Omental fat pad (tissue), 4 donors: ENCODE measurements around the gene KRTAP25-1. TPM values are rescaled to one million over a fixed set of nuclear protein-coding genes. Genes with fewer than 3 reads are reported as not detected.

ENCODE experiments used
- ATAC-seq: fragments of 150-250 bp; one replicate; pipeline ENCODE4 v1.9.1; 2016; ENCODE audit warnings: mild to moderate bottlenecking, moderate library complexity; ENCODE audit not compliant: low FRiP score
- DNase-seq: peaks from one replicate; pipeline ENCODE4 v3.0.0-alpha.2; 2019; ENCODE audit warnings: low spot score
- CTCF ChIP-seq, 3 donors: fragments of 450-650 bp; IDR thresholded peaks; one replicate each; pipeline ENCODE4 v1.5.1; 2016 to 2017; ENCODE audit warnings: antibody characterized with exemption in 3 of 3, mild to moderate bottlenecking in 3 of 3, moderate library complexity in 2 of 3
- total RNA-seq, 4 donors: library from RNA; depleted of rRNA; stranded (reverse); fragments of >200 nt; gene quantifications; one replicate each; pipeline ENCODE4 v1.1.0, GENCODE V29; 2016

Gene KRTAP25-1
- not detected for total RNA-seq

DNA sequence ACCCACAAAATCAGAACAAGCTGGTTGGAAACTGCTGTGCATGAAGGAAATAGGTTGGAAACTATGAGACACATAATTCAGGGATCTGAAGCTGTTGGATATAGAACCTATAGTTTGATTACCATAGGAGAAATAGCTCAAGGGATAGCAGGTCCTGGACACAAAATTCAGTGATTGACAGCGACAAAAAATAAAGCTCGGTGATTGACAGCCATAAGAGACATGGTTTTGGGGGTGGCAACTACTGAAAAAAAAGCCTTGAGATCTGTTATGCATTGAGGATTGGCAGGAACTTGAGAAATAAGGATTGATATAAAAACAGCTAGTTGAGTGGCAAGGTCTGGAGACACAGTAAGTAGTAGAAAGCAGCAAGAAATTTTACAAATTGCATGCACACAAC is at the start of gene KRTAP25-1:
TSS of gene KRTAP25-1 (minus strand) at position 300 of the 400 bp plus-strand sequence. CDS start at position 276, 24 bp downstream.
- no peak for TF ChIP-seq CTCF (IDR thresholded peaks at IDR 0.05)
- ATAC-seq (no peak), DNase-seq (no peak)

DNA sequence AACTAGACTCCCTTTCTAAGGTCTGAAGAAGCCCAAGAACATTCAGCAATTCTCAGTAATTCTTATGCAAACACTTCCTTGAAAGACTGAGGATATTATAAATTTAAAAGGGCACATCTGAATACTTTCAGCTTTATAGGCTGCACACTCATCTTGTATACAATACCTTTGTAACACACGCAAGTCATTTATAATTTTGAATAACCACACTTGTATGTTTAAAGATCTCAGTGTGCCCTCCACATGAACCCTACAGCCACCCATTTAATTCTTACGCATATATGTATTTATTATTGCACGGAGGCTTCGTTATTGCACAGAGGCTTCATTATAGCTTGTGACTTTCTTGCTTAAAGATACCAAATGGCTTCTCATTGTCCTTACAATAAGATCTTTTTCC is 49.4 kb upstream of the KRTAP25-1 start:
- no peak for ATAC-seq
- TF ChIP-seq CTCF (IDR thresholded peaks at IDR 0.05): no peak
- no peak for DNase-seq

DNA sequence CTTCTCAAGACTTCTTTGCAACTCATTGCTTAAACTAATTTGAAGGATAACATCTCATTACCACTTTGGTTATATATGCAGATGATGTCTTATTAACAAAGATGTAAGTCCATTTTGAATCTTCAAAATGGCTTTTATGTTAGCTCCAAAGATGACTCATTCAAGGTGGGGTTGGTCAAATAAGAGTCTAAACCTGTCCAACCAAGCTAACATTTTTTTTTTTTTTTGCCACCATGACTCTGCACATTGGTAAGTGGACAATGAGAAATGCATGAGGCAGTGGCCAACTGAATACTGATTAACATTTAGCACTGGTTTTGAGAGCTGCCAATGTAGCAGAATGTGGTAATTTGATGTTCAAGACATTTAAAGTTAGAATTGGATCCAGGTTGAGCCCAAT is 48.5 kb upstream of the KRTAP25-1 start:
- DNase-seq (no peak), ATAC-seq (no peak)
- no peak for TF ChIP-seq CTCF (IDR thresholded peaks at IDR 0.05)

- no peak for DNase-seq
- no peak for ATAC-seq
These were observed 48.0 kb upstream of the KRTAP25-1 start, which contains the start of gene KRTAP27-1 for GRCh38 chr21:30337276-30337744. KRTAP27-1 (minus strand) TSS chr21:30337694; CDS start chr21:30337668, 26 bp downstream.

DNA sequence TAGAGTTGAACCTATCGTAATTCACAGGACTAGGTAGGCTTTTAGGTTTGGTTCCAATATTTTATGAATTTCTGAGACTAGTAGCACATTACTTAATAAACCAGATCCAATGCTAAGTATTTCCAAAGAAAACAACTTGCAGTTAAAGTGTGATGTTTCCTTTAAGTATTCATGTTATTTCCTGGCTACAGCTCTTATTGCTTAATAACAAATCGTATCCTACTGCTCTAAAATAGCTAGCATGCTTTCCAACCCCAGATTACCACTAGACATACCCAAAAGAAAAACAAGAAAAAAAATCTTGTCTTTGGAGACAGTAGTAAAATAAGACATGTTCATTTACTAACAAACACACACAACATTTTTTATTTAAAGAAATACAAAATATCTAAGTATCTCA is 47.3 kb upstream of the KRTAP25-1 start:
- TF ChIP-seq CTCF (IDR thresholded peaks at IDR 0.05): no peak
- ATAC-seq (no peak), DNase-seq (no peak)

More at GRCh38 chr21:30337276-30337744, 48.0 kb upstream of the KRTAP25-1 start, which contains the start of gene KRTAP27-1:
- no peak for TF ChIP-seq CTCF (IDR thresholded peaks at IDR 0.05)

GRCh38 chr21:30333736-30334135 is 44.4 kb upstream of the KRTAP25-1 start:
- ATAC-seq: no peak
- TF ChIP-seq CTCF (IDR thresholded peaks at IDR 0.05): no peak
- DNase-seq: no peak

GRCh38 chr21:30332681-30333080 is 43.4 kb upstream of the KRTAP25-1 start:
- DNase-seq: no peak
- no peak for TF ChIP-seq CTCF (IDR thresholded peaks at IDR 0.05)

More at GRCh38 chr21:30332681-30333080, 43.4 kb upstream of the KRTAP25-1 start:
- no peak for ATAC-seq
